Skeletal muscle satellite cell (primary cell): ENCODE results near the gene VPS37D.

Experiments
- H3K27me3 ChIP-seq: 2 replicates; pipeline ENCODE4 v1.7.0; 2013; ENCODE audit warnings: low read length; ENCODE audit not compliant: control insufficient read depth, insufficient read depth
- H3K36me3 ChIP-seq: 2 replicates; pipeline ENCODE4 v1.7.0; 2013; ENCODE audit warnings: mild to moderate bottlenecking, control low read depth, low read length; ENCODE audit not compliant: insufficient read depth
- H3K4me1 ChIP-seq: 2 replicates; pipeline ENCODE4 v1.7.0; 2013; ENCODE audit warnings: low read length; ENCODE audit not compliant: control insufficient read depth, insufficient read depth
- H3K4me2 ChIP-seq: 2 replicates; pipeline ENCODE4 v1.7.0; 2013; ENCODE audit warnings: mild to moderate bottlenecking, low read length
- H3K4me3 ChIP-seq: 2 replicates; pipeline ENCODE4 v1.7.0; 2013; ENCODE audit warnings: low read length
- H3K9ac ChIP-seq: 2 replicates; pipeline ENCODE4 v1.7.0; 2013; ENCODE audit warnings: mild to moderate bottlenecking, low read depth, low read length, moderate library complexity
- H3K9me3 ChIP-seq: replicated peaks from 2 replicates; pipeline ENCODE4 v1.7.0; 2013; ENCODE audit warnings: mild to moderate bottlenecking, control low read depth, low read length

The VPS37D gene

DNA sequence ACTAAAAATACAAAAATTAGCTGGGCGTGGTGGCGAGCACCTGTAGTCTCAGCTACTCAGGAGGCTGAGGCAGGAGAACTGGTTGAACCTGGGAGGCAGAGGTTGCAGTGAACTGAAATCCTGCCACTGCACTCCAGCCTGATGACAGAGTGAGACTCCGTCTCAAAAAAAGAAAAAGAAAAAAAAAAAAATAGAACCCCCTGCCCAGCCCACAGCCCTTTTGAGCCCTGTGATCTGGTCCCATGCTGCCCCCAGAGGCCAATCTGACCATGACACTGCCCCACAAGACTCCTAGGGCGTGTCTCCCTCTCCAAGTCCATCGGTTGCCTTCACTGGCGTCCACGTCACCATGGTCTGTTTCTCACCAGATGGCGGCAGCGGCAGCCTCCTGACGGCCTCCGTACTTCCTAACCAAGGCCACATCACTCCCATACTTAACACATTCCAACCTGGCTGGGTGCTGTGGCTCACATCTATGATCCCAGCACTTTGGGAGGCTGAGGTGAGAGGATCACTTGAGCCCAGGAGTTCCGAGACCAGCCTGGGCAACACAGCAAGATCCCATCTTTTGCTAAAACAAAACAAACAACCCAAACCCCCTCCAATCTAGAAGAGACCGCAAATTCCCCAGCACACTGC lies 33.8 kb downstream of the VPS37D start:
- no peak overlapping the region for H3K4me3 ChIP-seq
- H3K9me3 ChIP-seq = no peaks in the 10 kb centered on the region
- no peak overlapping the region for H3K9ac ChIP-seq
- H3K27me3 ChIP-seq = no peaks in the 10 kb centered on the region
- H3K36me3 ChIP-seq = peaks cover 85% of the 10 kb centered on the region
- H3K4me2 ChIP-seq = no peak overlapping the region
- H3K4me1 ChIP-seq = peaks cover 25% of the 10 kb centered on the region

DNA sequence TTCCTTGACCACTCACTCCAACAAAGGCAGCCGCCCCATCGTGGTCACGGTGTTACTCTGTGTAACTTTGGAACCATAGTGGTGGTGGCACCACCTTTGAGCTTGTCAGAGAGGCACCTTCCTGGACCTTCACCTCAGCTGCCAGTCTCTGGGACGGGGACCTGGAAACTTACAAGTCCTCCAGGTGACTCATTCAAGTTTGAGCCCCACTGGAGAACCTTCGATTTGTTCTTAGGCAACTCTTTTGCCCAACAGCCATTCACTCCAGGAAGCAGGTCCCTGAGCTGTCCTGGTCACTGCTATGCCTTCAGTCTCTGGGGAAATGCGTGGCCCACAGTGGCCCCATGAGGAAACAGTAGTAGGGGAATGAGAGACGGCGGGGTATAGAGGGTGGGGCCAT lies 34.6 kb downstream of the VPS37D start:
- H3K4me1 ChIP-seq = peaks cover 32% of the 10 kb centered on the region
- H3K4me2 ChIP-seq = no peak overlapping the region
- H3K9me3 ChIP-seq = no peaks in the 10 kb centered on the region
- H3K27me3 ChIP-seq = no peaks in the 10 kb centered on the region
- H3K36me3 ChIP-seq = peaks cover 83% of the 10 kb centered on the region
- no peak overlapping the region for H3K4me3 ChIP-seq
- no peak overlapping the region for H3K9ac ChIP-seq

GRCh38 chr7:73702665-73703064 lies 35.0 kb downstream of the VPS37D start:
- Histone ChIP-seq H3K27me3 (no peaks in the 10 kb centered on the region), H3K4me2 (no peak overlapping the region), H3K4me3 (no peak overlapping the region), H3K9me3 (no peaks in the 10 kb centered on the region), H3K9ac (no peak overlapping the region), H3K4me1 (peaks cover 36% of the 10 kb centered on the region), H3K36me3 (peaks cover 82% of the 10 kb centered on the region)

DNA sequence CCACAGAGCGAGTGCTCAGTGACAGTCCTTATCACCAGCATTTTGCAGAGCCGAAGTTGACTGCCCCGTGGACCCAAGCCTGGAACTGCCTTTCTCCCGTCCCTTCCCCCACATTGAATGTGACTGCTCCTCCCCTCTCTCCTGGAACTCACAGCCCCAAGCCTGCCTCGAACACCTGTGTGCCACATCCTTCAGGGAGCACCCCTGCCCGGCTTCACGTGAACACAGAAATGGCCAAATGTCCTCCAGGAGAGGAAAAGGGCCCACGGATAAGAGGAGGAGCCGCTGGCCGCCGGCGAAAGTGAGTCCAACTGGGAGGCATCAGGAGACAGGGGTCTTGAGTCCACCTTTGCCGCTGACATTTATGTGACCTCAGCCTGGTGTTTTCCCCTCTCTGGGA lies 35.6 kb downstream of the VPS37D start:
- H3K4me2 ChIP-seq = no peak overlapping the region
- peaks cover 79% of the 10 kb centered on the region for H3K36me3 ChIP-seq
- H3K4me3 ChIP-seq = no peak overlapping the region
- no peaks in the 10 kb centered on the region for H3K9me3 ChIP-seq
- H3K27me3 ChIP-seq = no peaks in the 10 kb centered on the region
- H3K9ac ChIP-seq = no peak overlapping the region
- peaks cover 36% of the 10 kb centered on the region for H3K4me1 ChIP-seq

GRCh38 chr7:73703757-73704639 lies 36.4 kb downstream of the VPS37D start:
- Histone ChIP-seq H3K36me3 (peaks cover 79% of the 10 kb centered on the region), H3K9ac (no peak overlapping the region), H3K4me2 (peak overlapping the region; percentile 44), H3K4me3 (no peak overlapping the region), H3K4me1 (peaks cover 36% of the 10 kb centered on the region), H3K9me3 (no peaks in the 10 kb centered on the region), H3K27me3 (no peaks in the 10 kb centered on the region)

- H3K9ac ChIP-seq = no peak overlapping the region
- peaks cover 75% of the 10 kb centered on the region for H3K36me3 ChIP-seq
- no peaks in the 10 kb centered on the region for H3K9me3 ChIP-seq
- peaks cover 37% of the 10 kb centered on the region for H3K4me1 ChIP-seq
- H3K4me3 ChIP-seq = no peak overlapping the region
- H3K4me2 ChIP-seq = peak overlapping the region; percentile 44
- no peaks in the 10 kb centered on the region for H3K27me3 ChIP-seq
These were observed 37.3 kb downstream of the VPS37D start for GRCh38 chr7:73704640-73705550.

DNA sequence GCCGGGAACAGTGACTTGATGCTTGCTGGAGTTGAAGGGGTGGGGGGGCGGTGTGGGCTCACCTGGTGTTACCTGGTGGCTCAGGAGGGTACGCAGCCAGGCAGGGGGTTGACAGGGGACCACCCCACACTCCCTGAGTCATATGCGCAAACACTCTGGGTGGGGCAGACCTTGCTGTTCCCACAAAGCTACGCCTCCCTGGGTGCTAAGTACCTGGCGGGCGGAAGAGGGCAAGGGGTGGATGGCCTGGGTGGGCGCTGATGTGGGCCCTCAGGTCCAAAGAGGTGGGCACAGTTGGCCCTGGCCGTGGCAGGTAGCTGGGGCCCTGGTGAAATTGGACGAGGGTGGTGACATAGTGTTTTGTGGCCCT lies 37.9 kb downstream of the VPS37D start:
- Histone ChIP-seq H3K9ac (no peak overlapping the region), H3K4me1 (peaks cover 39% of the 10 kb centered on the region), H3K36me3 (peaks cover 70% of the 10 kb centered on the region), H3K27me3 (no peaks in the 10 kb centered on the region), H3K9me3 (no peaks in the 10 kb centered on the region), H3K4me3 (no peak overlapping the region), H3K4me2 (peak overlapping the region; percentile 44)

GRCh38 chr7:73706126-73707044 lies 38.8 kb downstream of the VPS37D start:
- Histone ChIP-seq H3K36me3 (peaks cover 69% of the 10 kb centered on the region), H3K4me2 (no peak overlapping the region), H3K4me1 (peaks cover 39% of the 10 kb centered on the region), H3K4me3 (no peak overlapping the region), H3K9ac (no peak overlapping the region), H3K27me3 (no peaks in the 10 kb centered on the region), H3K9me3 (no peaks in the 10 kb centered on the region)

- H3K4me1 ChIP-seq = peaks cover 39% of the 10 kb centered on the region
- peaks cover 68% of the 10 kb centered on the region for H3K36me3 ChIP-seq
- H3K4me3 ChIP-seq = no peak overlapping the region
- no peak overlapping the region for H3K4me2 ChIP-seq
- no peak overlapping the region for H3K9ac ChIP-seq
- no peaks in the 10 kb centered on the region for H3K9me3 ChIP-seq
- no peaks in the 10 kb centered on the region for H3K27me3 ChIP-seq
These were observed 39.5 kb downstream of the VPS37D start for GRCh38 chr7:73707045-73707631.

DNA sequence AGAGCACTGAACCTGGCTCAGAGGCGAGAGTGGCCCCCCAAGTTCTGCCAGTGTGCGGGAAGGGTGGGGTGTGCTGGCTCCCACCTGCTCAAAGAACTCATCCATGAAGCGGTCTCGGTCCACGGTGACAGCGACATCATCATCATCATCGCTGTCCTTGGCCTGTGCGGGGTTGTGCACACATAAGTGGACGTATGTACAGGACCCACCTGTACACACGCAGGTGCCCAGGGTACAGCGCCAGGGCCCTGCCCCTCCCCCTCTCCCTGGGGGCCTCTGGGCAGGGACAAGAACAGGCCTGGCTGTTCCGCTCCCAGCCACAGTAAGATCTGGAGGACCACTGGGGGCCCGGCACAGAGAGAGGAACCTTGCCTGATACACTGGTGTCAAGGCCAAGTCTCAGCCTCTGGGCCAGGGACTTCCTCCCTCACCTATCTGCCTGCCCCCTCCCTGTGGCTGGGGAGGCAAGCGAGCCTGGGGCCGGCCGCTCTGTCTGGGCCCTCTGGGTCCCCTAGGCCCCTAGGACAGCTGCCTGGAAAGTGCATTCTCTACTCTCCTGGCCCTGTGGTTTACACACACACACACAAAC lies 41.4 kb downstream of the VPS37D start:
- Histone ChIP-seq H3K9ac (no peak overlapping the region), H3K4me1 (peaks cover 43% of the 10 kb centered on the region)

More for the DNA sequence above, 41.4 kb downstream of the VPS37D start:
- Histone ChIP-seq H3K4me2 (no peak overlapping the region), H3K9me3 (no peaks in the 10 kb centered on the region), H3K4me3 (no peak overlapping the region), H3K36me3 (peaks cover 73% of the 10 kb centered on the region), H3K27me3 (no peaks in the 10 kb centered on the region)
